Vagina (tissue), 2 donors: ENCODE results near the gene SMOC2.

ENCODE experiments used
- POLR2A ChIP-seq, 2 donors: fragments of 450-650 bp; IDR thresholded peaks; one replicate each; pipeline ENCODE4 v1.6.1; 2017; ENCODE audit warnings: antibody characterized with exemption in 2 of 2, mild to moderate bottlenecking in 2 of 2, moderate library complexity in 2 of 2
- TF ChIP-seq, protein P1 (sequence below), 3 experiments: fragments of 450-650 bp in 2 of 3; fragments of 200-600 bp in 1 of 3; sonication (generic) in 1 of 3; IDR thresholded peaks; one replicate each; pipeline ENCODE4 v1.5.1; 2017 to 2019; ENCODE audit warnings: antibody characterized with exemption in 3 of 3, mild to moderate bottlenecking in 2 of 3, moderate library complexity in 2 of 3

GRCh38 chr6:168459572-168459971 lies 18.6 kb downstream of the SMOC2 start:
- TF ChIP-seq, protein P1, sequence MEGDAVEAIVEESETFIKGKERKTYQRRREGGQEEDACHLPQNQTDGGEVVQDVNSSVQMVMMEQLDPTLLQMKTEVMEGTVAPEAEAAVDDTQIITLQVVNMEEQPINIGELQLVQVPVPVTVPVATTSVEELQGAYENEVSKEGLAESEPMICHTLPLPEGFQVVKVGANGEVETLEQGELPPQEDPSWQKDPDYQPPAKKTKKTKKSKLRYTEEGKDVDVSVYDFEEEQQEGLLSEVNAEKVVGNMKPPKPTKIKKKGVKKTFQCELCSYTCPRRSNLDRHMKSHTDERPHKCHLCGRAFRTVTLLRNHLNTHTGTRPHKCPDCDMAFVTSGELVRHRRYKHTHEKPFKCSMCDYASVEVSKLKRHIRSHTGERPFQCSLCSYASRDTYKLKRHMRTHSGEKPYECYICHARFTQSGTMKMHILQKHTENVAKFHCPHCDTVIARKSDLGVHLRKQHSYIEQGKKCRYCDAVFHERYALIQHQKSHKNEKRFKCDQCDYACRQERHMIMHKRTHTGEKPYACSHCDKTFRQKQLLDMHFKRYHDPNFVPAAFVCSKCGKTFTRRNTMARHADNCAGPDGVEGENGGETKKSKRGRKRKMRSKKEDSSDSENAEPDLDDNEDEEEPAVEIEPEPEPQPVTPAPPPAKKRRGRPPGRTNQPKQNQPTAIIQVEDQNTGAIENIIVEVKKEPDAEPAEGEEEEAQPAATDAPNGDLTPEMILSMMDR (IDR thresholded peaks at IDR 0.05), result no peak
- TF ChIP-seq POLR2A (IDR thresholded peaks at IDR 0.05), result no peak
